ENCODE results near the gene TMEM250. TPM values are rescaled to one million over a fixed set of nuclear protein-coding genes. Genes with fewer than 3 reads are reported as not detected.

The TMEM250 gene
- total and polyA plus RNA-seq, 5 donors: 16.5 to 25.5 (median 20.3) TPM

GRCh38 chr9:136084063-136084944, 34.4 kb downstream of the TMEM250 start:
- no peak overlapping the region for H3K27ac ChIP-seq (ENCODE audit: low read length)
- H3K4me3 ChIP-seq (ENCODE audit: low read length): no peak overlapping the region
- DNase-seq: peak in 2 of 3 donors; percentile 50 to 55
- peaks cover 13% of the 10 kb centered on the region for H3K4me1 ChIP-seq (ENCODE audit: control insufficient read depth, insufficient read depth, low read length)
- 84% methylated on average over 33 of the region's 33 CpGs for WGBS
- intact Hi-C loops (cut with DNase I): loop anchor here in 1 of 4 donors (10.0 kb wide), 1 partner anchor 70 kb away; no protein-coding TSS in a partner anchor
- H3K9me3 ChIP-seq (ENCODE audit: control insufficient read depth, low read length): no peaks in the 10 kb centered on the region
- ATAC-seq: no peak
- H3K27me3 ChIP-seq (ENCODE audit: control insufficient read depth, insufficient read depth): no peaks in the 10 kb centered on the region

GRCh38 chr9:136083558-136084062, 35.1 kb downstream of the TMEM250 start:
- peaks cover 13% of the 10 kb centered on the region for H3K4me1 ChIP-seq (ENCODE audit: control insufficient read depth, insufficient read depth, low read length)
- H3K27ac ChIP-seq (ENCODE audit: low read length): no peak overlapping the region
- no peaks in the 10 kb centered on the region for H3K9me3 ChIP-seq (ENCODE audit: control insufficient read depth, low read length)
- DNase-seq (peak in 2 of 3 donors; percentile 39 to 46), ATAC-seq (no peak)
- intact Hi-C loops (cut with DNase I): loop anchor here in 1 of 4 donors (10.0 kb wide), 1 partner anchor 69 kb away; no protein-coding TSS in a partner anchor
- 95% methylated on average over 24 of the region's 24 CpGs for WGBS
- no peaks in the 10 kb centered on the region for H3K27me3 ChIP-seq (ENCODE audit: control insufficient read depth, insufficient read depth)
- no peak overlapping the region for H3K4me3 ChIP-seq (ENCODE audit: low read length)

- intact Hi-C loops (cut with DNase I): loop anchor here in 1 of 4 donors (10.0 kb wide), 1 partner anchor 68 kb away; no protein-coding TSS in a partner anchor
- no peak overlapping the region for H3K4me3 ChIP-seq (ENCODE audit: low read length)
- no peaks in the 10 kb centered on the region for H3K9me3 ChIP-seq (ENCODE audit: control insufficient read depth, low read length)
- DNase-seq (peak in 2 of 3 donors; percentile 53 to 57), ATAC-seq (no peak)
- no peak overlapping the region for H3K27ac ChIP-seq (ENCODE audit: low read length)
- 78% methylated on average over 34 of the region's 34 CpGs for WGBS
- no peaks in the 10 kb centered on the region for H3K27me3 ChIP-seq (ENCODE audit: control insufficient read depth, insufficient read depth)
- peaks cover 9% of the 10 kb centered on the region for H3K4me1 ChIP-seq (ENCODE audit: control insufficient read depth, insufficient read depth, low read length)
Measured at GRCh38 chr9:136082496-136083361, 35.9 kb downstream of the TMEM250 start.

GRCh38 chr9:136081826-136082495, 36.7 kb downstream of the TMEM250 start:
- Histone ChIP-seq H3K27me3 (ENCODE audit: control insufficient read depth, insufficient read depth) (no peaks in the 10 kb centered on the region), H3K4me1 (ENCODE audit: control insufficient read depth, insufficient read depth, low read length) (peaks cover 1% of the 10 kb centered on the region), H3K9me3 (ENCODE audit: control insufficient read depth, low read length) (no peaks in the 10 kb centered on the region), H3K4me3 (ENCODE audit: low read length) (no peak overlapping the region), H3K27ac (ENCODE audit: low read length) (no peak overlapping the region)
- WGBS: 91% methylated on average over 24 of the region's 24 CpGs
- DNase-seq: peak in 2 of 3 donors; percentile 33 to 46
- ATAC-seq: no peak
- intact Hi-C loops (cut with DNase I): loop anchor here in 1 of 4 donors (10.0 kb wide), 1 partner anchor 67 kb away; no protein-coding TSS in a partner anchor

GRCh38 chr9:136081113-136081825, 37.4 kb downstream of the TMEM250 start:
- Histone ChIP-seq H3K27me3 (ENCODE audit: control insufficient read depth, insufficient read depth) (no peaks in the 10 kb centered on the region), H3K9me3 (ENCODE audit: control insufficient read depth, low read length) (no peaks in the 10 kb centered on the region), H3K4me3 (ENCODE audit: low read length) (no peak overlapping the region), H3K4me1 (ENCODE audit: control insufficient read depth, insufficient read depth, low read length) (no peaks in the 10 kb centered on the region), H3K27ac (ENCODE audit: low read length) (no peak overlapping the region)
- intact Hi-C loops (cut with DNase I): loop anchor here in 1 of 4 donors (10.0 kb wide), 1 partner anchor 66 kb away; no protein-coding TSS in a partner anchor
- ATAC-seq (no peak), DNase-seq (peak in 2 of 3 donors; percentile 65 to 75)
- WGBS: 66% methylated on average over 27 of the region's 27 CpGs

- ATAC-seq (no peak), DNase-seq (peak in 2 of 3 donors; percentile 55 to 56)
- Histone ChIP-seq H3K27me3 (ENCODE audit: control insufficient read depth, insufficient read depth) (no peaks in the 10 kb centered on the region), H3K4me3 (ENCODE audit: low read length) (no peak overlapping the region), H3K9me3 (ENCODE audit: control insufficient read depth, low read length) (no peaks in the 10 kb centered on the region), H3K27ac (ENCODE audit: low read length) (no peak overlapping the region), H3K4me1 (ENCODE audit: control insufficient read depth, insufficient read depth, low read length) (no peaks in the 10 kb centered on the region)
- 84% methylated on average over 23 of the region's 23 CpGs for WGBS
- intact Hi-C loops (cut with DNase I): loop anchor here in 1 of 4 donors (10.0 kb wide), 1 partner anchor 66 kb away; no protein-coding TSS in a partner anchor
Measured at GRCh38 chr9:136080716-136081112, 38.0 kb downstream of the TMEM250 start.

- 73% methylated on average over 6 of the region's 6 CpGs for WGBS
- Histone ChIP-seq H3K4me3 (ENCODE audit: low read length) (no peak overlapping the region), H3K27me3 (ENCODE audit: control insufficient read depth, insufficient read depth) (no peaks in the 10 kb centered on the region), H3K9me3 (ENCODE audit: control insufficient read depth, low read length) (no peaks in the 10 kb centered on the region), H3K27ac (ENCODE audit: low read length) (no peak overlapping the region), H3K4me1 (ENCODE audit: control insufficient read depth, insufficient read depth, low read length) (no peaks in the 10 kb centered on the region)
- DNase-seq: peak in 2 of 3 donors; percentile 55 to 60
- intact Hi-C loops (cut with DNase I): loop anchor here in 1 of 4 donors (10.0 kb wide), 1 partner anchor 65 kb away; no protein-coding TSS in a partner anchor
- peak in 1 of 2 donors; percentile 17 for ATAC-seq
Measured at GRCh38 chr9:136079916-136080246, 38.8 kb downstream of the TMEM250 start.

- intact Hi-C loops (cut with DNase I): no loop called here
- ATAC-seq: peak; percentile 6 to 17
- H3K4me3 ChIP-seq (ENCODE audit: low read length): no peak overlapping the region
- no peaks in the 10 kb centered on the region for H3K9me3 ChIP-seq (ENCODE audit: control insufficient read depth, low read length)
- H3K4me1 ChIP-seq (ENCODE audit: control insufficient read depth, insufficient read depth, low read length): no peaks in the 10 kb centered on the region
- WGBS: 53% methylated on average over 16 of the region's 16 CpGs
- peak in 2 of 3 donors; percentile 66 to 67 for DNase-seq
- H3K27ac ChIP-seq (ENCODE audit: low read length): no peak overlapping the region
- no peaks in the 10 kb centered on the region for H3K27me3 ChIP-seq (ENCODE audit: control insufficient read depth, insufficient read depth)
Measured at GRCh38 chr9:136079211-136079915, 39.3 kb downstream of the TMEM250 start.

- ATAC-seq: no peak
- no peaks in the 10 kb centered on the region for H3K4me1 ChIP-seq (ENCODE audit: control insufficient read depth, insufficient read depth, low read length)
- DNase-seq: peak in 2 of 3 donors; percentile 43 to 50
- WGBS: 86% methylated on average over 27 of the region's 27 CpGs
- H3K27ac ChIP-seq (ENCODE audit: low read length): no peak overlapping the region
- H3K4me3 ChIP-seq (ENCODE audit: low read length): no peak overlapping the region
- no peaks in the 10 kb centered on the region for H3K27me3 ChIP-seq (ENCODE audit: control insufficient read depth, insufficient read depth)
- H3K9me3 ChIP-seq (ENCODE audit: control insufficient read depth, low read length): no peaks in the 10 kb centered on the region
- intact Hi-C loops (cut with DNase I): no loop called here
Measured at GRCh38 chr9:136078498-136079011, 40.1 kb downstream of the TMEM250 start.
